Tibial nerve (tissue), 4 donors: Measurements from ENCODE around the gene KRTAP5-1. TPM values are rescaled to one million over a fixed set of nuclear protein-coding genes. Genes with fewer than 3 reads are reported as not detected.

ENCODE experiments used
- DNase-seq, 2 donors: peaks; one replicate each; pipeline ENCODE4 v3.0.0-alpha.2; 2019; ENCODE audit warnings: low spot score in 2 of 2
- H3K27ac ChIP-seq, 4 donors: fragments of 200-600 bp; sonication (generic) in 3 of 4; one replicate each; pipeline ENCODE4 v1.5.1; 2017 to 2019; ENCODE audit warnings: mild to moderate bottlenecking in 1 of 4
- H3K27me3 ChIP-seq, 2 donors: fragments of 200-600 bp; sonication (generic) in 1 of 2; one replicate each; pipeline versions ENCODE4 v1.5.1 to v1.6.0; 2017 to 2019
- H3K36me3 ChIP-seq, 3 donors: fragments of 200-600 bp; sonication (generic); one replicate each; pipeline ENCODE4 v1.5.1; 2018 to 2019
- H3K4me1 ChIP-seq, 4 donors: fragments of 200-600 bp; sonication (generic) in 3 of 4; one replicate each; pipeline ENCODE4 v1.5.1; 2017 to 2019
- H3K4me3 ChIP-seq, 4 donors: fragments of 200-600 bp; sonication (generic) in 3 of 4; one replicate each; pipeline ENCODE4 v1.5.1; 2017 to 2019; ENCODE audit warnings: mild to moderate bottlenecking in 1 of 4, moderate library complexity in 1 of 4
- H3K9me3 ChIP-seq, 4 donors: fragments of 200-600 bp; sonication (generic) in 3 of 4; one replicate each; pipeline ENCODE4 v1.5.1; 2017 to 2019
- CTCF ChIP-seq, 5 experiments: fragments of 200-600 bp in 3 of 5; fragments of 450-650 bp in 2 of 5; sonication (generic) in 3 of 5; IDR thresholded peaks; one replicate each; pipeline ENCODE4 v1.5.1; 2016 to 2019; ENCODE audit warnings: antibody characterized with exemption in 5 of 5, mild to moderate bottlenecking in 3 of 5, moderate library complexity in 2 of 5
- EP300 ChIP-seq, 2 donors: sonication (generic); formaldehyde crosslinking; IDR thresholded peaks; one replicate each; pipeline ENCODE4 v1.6.1; 2017; ENCODE audit warnings: antibody characterized with exemption in 2 of 2, mild to moderate bottlenecking in 1 of 2
- POLR2A ChIP-seq, 2 donors: fragments of 450-650 bp; IDR thresholded peaks; one replicate each; pipeline ENCODE4 v1.6.1; 2017; ENCODE audit warnings: antibody characterized with exemption in 2 of 2, mild to moderate bottlenecking in 2 of 2, moderate library complexity in 2 of 2
- WGBS, 2 donors: methylation state at CpG; one replicate each; pipeline ENCODE4 v1.1.5; 2018; 5-methylcytosine and 5-hydroxymethylcytosine counted together
- total RNA-seq, 4 donors: library from RNA; depleted of rRNA; stranded (reverse); fragments of >200 nt; gene quantifications; one replicate each; pipeline ENCODE4 v1.1.0, GENCODE V29; 2016

KRTAP5-1 gene
- total RNA-seq, 4 donors from 2014 or later: not detected

GRCh38 chr11:1557051-1557884 is 27.8 kb downstream of the KRTAP5-1 start:
- H3K27me3 ChIP-seq: peaks cover 0 to 4% of the 10 kb centered on the region in 2 donors
- 76 to 81% methylated on average over 21 to 70 of the region's 74 CpGs for WGBS, 2 donors
- H3K27ac ChIP-seq: peak overlapping the region; percentile 89 to 99 (median 94)
- no peak for DNase-seq
- H3K4me3 ChIP-seq: no peak overlapping the region
- H3K9me3 ChIP-seq: no peaks in the 10 kb centered on the region
- no peak for TF ChIP-seq CTCF (IDR thresholded peaks at IDR 0.05)
- no peak for TF ChIP-seq POLR2A (IDR thresholded peaks at IDR 0.05)
- TF ChIP-seq EP300 (IDR thresholded peaks at IDR 0.05): no peak
- H3K36me3 ChIP-seq: peaks cover 0 to 28% (median 0%) of the 10 kb centered on the region in 3 donors
- peaks cover 0 to 59% (median 27%) of the 10 kb centered on the region in 4 donors for H3K4me1 ChIP-seq

GRCh38 chr11:1556278-1556902 is 28.7 kb downstream of the KRTAP5-1 start:
- no peak overlapping the region for H3K4me3 ChIP-seq
- peaks cover 0 to 4% of the 10 kb centered on the region in 2 donors for H3K27me3 ChIP-seq
- H3K4me1 ChIP-seq: peaks cover 0 to 59% (median 27%) of the 10 kb centered on the region in 4 donors
- DNase-seq: no peak
- TF ChIP-seq CTCF (IDR thresholded peaks at IDR 0.05) (no peak), EP300 (IDR thresholded peaks at IDR 0.05) (no peak), POLR2A (IDR thresholded peaks at IDR 0.05) (no peak)
- no peaks in the 10 kb centered on the region for H3K9me3 ChIP-seq
- H3K27ac ChIP-seq: peak overlapping the region in 3 of 4 donors; percentile 40 to 99 (median 79)
- peaks cover 0 to 20% (median 0%) of the 10 kb centered on the region in 3 donors for H3K36me3 ChIP-seq
- WGBS, 2 donors: 71 to 80% methylated on average over 27 to 33 of the region's 63 CpGs

- Histone ChIP-seq H3K4me1 (peaks cover 0 to 54% (median 27%) of the 10 kb centered on the region in 4 donors), H3K27ac (peak overlapping the region in 3 of 4 donors; percentile 40 to 99 (median 79)), H3K4me3 (no peak overlapping the region), H3K9me3 (no peaks in the 10 kb centered on the region), H3K36me3 (peaks cover 0 to 14% (median 0%) of the 10 kb centered on the region in 3 donors), H3K27me3 (peaks cover 0 to 4% of the 10 kb centered on the region in 2 donors)
- TF ChIP-seq CTCF (IDR thresholded peaks at IDR 0.05) (no peak), EP300 (IDR thresholded peaks at IDR 0.05) (no peak), POLR2A (IDR thresholded peaks at IDR 0.05) (no peak)
- no peak for DNase-seq
- WGBS, 2 donors: 80 to 89% methylated on average over 9 of the region's 9 CpGs
Measured at GRCh38 chr11:1555713-1556153, 29.4 kb downstream of the KRTAP5-1 start.

- no peak for TF ChIP-seq EP300 (IDR thresholded peaks at IDR 0.05)
- no peak for TF ChIP-seq POLR2A (IDR thresholded peaks at IDR 0.05)
- no peak for TF ChIP-seq CTCF (IDR thresholded peaks at IDR 0.05)
- DNase-seq: no peak
- Histone ChIP-seq H3K36me3 (peaks cover 0 to 14% (median 0%) of the 10 kb centered on the region in 3 donors), H3K4me1 (peaks cover 0 to 49% (median 26%) of the 10 kb centered on the region in 4 donors), H3K9me3 (no peaks in the 10 kb centered on the region), H3K27me3 (peaks cover 0 to 4% of the 10 kb centered on the region in 2 donors), H3K27ac (peak overlapping the region; percentile 40 to 99 (median 62)), H3K4me3 (no peak overlapping the region)
- WGBS, 2 donors: 67 to 70% methylated on average over 8 to 12 of the region's 13 CpGs
Measured at GRCh38 chr11:1554981-1555712, 29.9 kb downstream of the KRTAP5-1 start.
